Tibial artery (tissue), 4 donors: ENCODE data around the gene TKTL1.

Source experiments
- DNase-seq, 2 donors: peaks; one replicate each; pipeline ENCODE4 v3.0.0-alpha.2; 2019
- H3K27ac ChIP-seq, 2 donors: fragments of 200-600 bp; sonication (generic) in 1 of 2; 1 replicate in 1 of 2; 2 replicates in 1 of 2; pipeline ENCODE4 v1.5.1; 2018 to 2019; ENCODE audit warnings: mild to moderate bottlenecking in 1 of 2
- H3K27me3 ChIP-seq, 2 donors: fragments of 200-600 bp; sonication (generic) in 1 of 2; one replicate each; pipeline versions ENCODE4 v1.5.1 to v1.6.0; 2016 to 2019
- H3K36me3 ChIP-seq, 3 donors: fragments of 200-600 bp; sonication (generic) in 2 of 3; one replicate each; pipeline ENCODE4 v1.5.1; 2016 to 2019; ENCODE audit warnings: mild to moderate bottlenecking in 2 of 3
- H3K4me1 ChIP-seq, 4 donors: fragments of 200-600 bp; sonication (generic) in 2 of 4; 1 replicate in 3 of 4; 2 replicates in 1 of 4; pipeline ENCODE4 v1.5.1; 2016 to 2019
- H3K4me3 ChIP-seq, 2 donors: fragments of 200-600 bp; sonication (generic) in 1 of 2; 1 replicate in 1 of 2; 2 replicates in 1 of 2; pipeline ENCODE4 v1.5.1; 2018 to 2019; ENCODE audit warnings: mild to moderate bottlenecking in 2 of 2
- H3K9me3 ChIP-seq, 3 donors: fragments of 200-600 bp; sonication (generic) in 1 of 3; one replicate each; pipeline ENCODE4 v1.5.1; 2016 to 2019
- intact Hi-C: fragments of 100-400 bp; cut with DNase I; formaldehyde crosslinking; loops from one replicate; pipeline ENCODE4 v1.15.0; 2023; ENCODE audit warnings: low total_unique reads
- TF ChIP-seq, protein P1 (sequence below), 2 experiments: fragments of 200-600 bp in 1 of 2; fragments of 450-650 bp in 1 of 2; IDR thresholded peaks; one replicate each; pipeline ENCODE4 v1.5.1; 2017 to 2019; ENCODE audit warnings: antibody characterized with exemption in 2 of 2, mild to moderate bottlenecking in 1 of 2, moderate library complexity in 1 of 2

TKTL1 gene

DNA sequence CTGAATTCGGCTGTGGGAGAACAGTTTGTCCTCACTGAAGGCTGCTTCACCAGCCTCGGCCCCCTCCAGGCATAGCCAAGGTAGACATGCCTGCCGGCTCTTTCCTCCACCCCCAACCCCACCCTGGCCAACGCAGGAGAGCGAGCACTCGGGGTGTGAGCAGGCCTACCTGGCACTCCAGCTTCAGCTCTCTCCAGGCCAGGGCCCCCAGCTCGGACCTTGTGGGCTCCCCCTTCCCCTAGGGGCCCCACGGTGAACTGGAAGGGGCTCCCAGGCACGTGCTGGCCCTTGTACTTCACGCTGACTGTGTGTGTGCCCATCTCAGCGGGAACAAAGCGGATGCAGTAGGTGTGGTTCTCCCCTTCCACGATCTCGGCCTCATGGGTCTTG is 56.4 kb downstream of the TKTL1 start:
- Histone ChIP-seq H3K27ac (peak overlapping the region in 1 of 2 donors; percentile 65), H3K27me3 (no peaks in the 10 kb centered on the region), H3K36me3 (peaks cover 80 to 90% (median 89%) of the 10 kb centered on the region in 3 donors), H3K4me1 (peaks cover 0 to 6% (median 3%) of the 10 kb centered on the region in 4 donors), H3K9me3 (no peaks in the 10 kb centered on the region), H3K4me3 (no peak overlapping the region)
- intact Hi-C loops = no loop called here
- DNase-seq = no peak
- TF ChIP-seq, protein P1, sequence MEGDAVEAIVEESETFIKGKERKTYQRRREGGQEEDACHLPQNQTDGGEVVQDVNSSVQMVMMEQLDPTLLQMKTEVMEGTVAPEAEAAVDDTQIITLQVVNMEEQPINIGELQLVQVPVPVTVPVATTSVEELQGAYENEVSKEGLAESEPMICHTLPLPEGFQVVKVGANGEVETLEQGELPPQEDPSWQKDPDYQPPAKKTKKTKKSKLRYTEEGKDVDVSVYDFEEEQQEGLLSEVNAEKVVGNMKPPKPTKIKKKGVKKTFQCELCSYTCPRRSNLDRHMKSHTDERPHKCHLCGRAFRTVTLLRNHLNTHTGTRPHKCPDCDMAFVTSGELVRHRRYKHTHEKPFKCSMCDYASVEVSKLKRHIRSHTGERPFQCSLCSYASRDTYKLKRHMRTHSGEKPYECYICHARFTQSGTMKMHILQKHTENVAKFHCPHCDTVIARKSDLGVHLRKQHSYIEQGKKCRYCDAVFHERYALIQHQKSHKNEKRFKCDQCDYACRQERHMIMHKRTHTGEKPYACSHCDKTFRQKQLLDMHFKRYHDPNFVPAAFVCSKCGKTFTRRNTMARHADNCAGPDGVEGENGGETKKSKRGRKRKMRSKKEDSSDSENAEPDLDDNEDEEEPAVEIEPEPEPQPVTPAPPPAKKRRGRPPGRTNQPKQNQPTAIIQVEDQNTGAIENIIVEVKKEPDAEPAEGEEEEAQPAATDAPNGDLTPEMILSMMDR (IDR thresholded peaks at IDR 0.05) = no peak

DNA sequence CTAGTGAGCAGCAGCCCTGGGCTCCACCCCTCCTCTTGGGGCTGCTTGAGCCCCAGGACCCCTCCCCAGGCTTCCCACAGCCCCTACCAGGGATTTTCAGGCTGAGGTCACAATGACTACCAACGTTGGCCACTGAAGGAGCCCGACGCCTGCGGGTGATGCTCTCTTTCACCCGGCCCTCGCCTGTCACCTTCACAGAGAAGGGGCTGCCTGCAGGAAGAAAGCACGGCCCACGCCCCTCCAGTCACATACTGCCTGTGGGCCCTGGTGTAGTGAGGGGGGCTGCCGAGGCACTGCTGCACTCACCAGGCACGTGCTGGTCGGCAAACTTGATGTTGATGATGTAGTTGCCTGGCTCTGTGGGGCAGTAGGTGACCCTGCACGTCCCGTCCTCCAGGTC is 56.9 kb downstream of the TKTL1 start:
- no peak overlapping the region for H3K4me3 ChIP-seq
- intact Hi-C loops = no loop called here
- peaks cover 85 to 94% (median 94%) of the 10 kb centered on the region in 3 donors for H3K36me3 ChIP-seq
- peaks cover 0 to 10% (median 3%) of the 10 kb centered on the region in 4 donors for H3K4me1 ChIP-seq
- DNase-seq = no peak
- TF ChIP-seq, protein P1 (IDR thresholded peaks at IDR 0.05) = no peak
- no peaks in the 10 kb centered on the region for H3K9me3 ChIP-seq
- peak overlapping the region in 1 of 2 donors; percentile 65 for H3K27ac ChIP-seq
- no peaks in the 10 kb centered on the region for H3K27me3 ChIP-seq

DNA sequence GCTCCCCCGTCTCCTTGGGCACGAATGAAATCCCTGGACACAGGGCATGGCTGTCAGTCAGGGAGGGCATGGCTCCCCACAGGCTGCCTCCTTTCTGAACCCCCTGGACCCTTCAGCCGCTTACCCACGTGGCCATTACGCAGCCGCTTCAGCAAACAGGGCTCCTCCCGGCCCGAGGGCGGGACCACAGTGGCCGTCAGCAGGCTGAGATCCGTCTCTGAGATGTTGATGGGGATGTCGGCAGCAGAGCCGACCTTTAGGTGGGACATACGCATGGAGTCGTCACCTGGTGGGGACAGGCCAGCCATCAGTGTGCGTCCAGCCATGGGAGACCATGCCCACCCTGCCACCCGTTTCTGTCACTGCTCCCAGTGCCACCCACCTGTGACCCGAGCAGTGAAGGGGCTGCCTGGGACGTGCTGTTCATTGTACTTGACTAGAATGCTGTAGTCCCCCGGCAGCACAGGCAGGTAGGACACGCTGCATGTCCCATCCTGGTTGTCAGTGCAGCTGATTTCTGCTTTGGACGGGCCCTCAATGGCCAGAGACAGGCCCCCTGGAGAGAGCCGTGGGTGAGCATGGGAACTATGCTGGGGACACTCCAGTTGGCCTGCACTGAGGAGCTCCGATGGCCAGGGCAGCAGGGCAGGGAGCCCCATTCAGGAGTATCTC is 57.7 kb downstream of the TKTL1 start:
- H3K9me3 ChIP-seq = no peaks in the 10 kb centered on the region
- H3K4me1 ChIP-seq = peaks cover 0 to 18% (median 3%) of the 10 kb centered on the region in 4 donors
- no peaks in the 10 kb centered on the region for H3K27me3 ChIP-seq
- no peak for DNase-seq
- intact Hi-C loops = no loop called here
- peaks cover 93 to 100% (median 100%) of the 10 kb centered on the region in 3 donors for H3K36me3 ChIP-seq
- H3K4me3 ChIP-seq = no peak overlapping the region
- TF ChIP-seq, protein P1 (IDR thresholded peaks at IDR 0.05) = no peak
- H3K27ac ChIP-seq = peak overlapping the region in 1 of 2 donors; percentile 65

DNA sequence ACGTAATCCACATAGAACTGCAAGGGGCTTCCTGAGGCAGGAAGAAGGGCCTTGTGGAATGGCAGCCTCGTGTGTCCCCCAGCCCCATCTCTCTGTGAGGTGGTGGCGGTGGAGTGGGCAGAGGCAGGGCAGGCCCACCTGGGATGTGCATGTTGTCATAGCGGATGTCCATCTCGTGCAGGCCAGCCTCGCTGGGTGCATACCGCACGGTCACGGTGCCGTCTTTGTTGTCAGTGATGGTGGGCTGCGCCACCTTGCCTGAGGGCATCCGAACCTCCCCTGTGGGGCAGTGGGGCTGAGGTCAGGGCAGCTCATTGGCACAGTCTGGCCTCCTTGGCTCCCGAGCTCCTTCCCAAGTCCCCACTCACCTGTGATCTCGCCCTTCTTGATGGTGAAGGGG is 58.4 kb downstream of the TKTL1 start:
- intact Hi-C loops = no loop called here
- Histone ChIP-seq H3K9me3 (no peaks in the 10 kb centered on the region), H3K4me1 (peaks cover 0 to 25% (median 7%) of the 10 kb centered on the region in 4 donors), H3K4me3 (no peak overlapping the region), H3K36me3 (peaks cover 99 to 100% (median 100%) of the 10 kb centered on the region in 3 donors), H3K27me3 (no peaks in the 10 kb centered on the region), H3K27ac (peak overlapping the region in 1 of 2 donors; percentile 65)
- no peak for DNase-seq
- TF ChIP-seq, protein P1 (IDR thresholded peaks at IDR 0.05) = no peak

DNA sequence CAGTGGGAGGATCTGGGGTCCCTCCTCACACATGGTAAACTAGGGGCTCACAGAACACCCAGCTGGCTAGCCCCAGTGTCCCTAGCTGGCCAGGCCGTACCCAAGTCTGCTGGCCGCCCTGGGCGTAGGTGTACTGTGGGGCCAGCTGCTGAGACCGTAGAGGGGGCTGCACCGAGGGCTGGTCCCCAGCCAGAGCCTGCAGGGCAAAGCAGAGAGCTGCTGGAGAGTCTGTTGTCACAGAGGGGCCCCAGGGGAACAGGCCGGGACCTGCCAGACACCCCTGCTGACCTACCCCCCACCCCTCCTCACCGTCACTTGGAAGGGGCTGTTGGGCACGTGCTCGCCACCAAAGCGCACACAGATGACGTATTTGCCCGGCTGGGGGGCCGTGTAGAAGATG is 58.9 kb downstream of the TKTL1 start:
- H3K27ac ChIP-seq = peak overlapping the region; percentile 28 to 65
- H3K9me3 ChIP-seq = no peaks in the 10 kb centered on the region
- TF ChIP-seq, protein P1 (IDR thresholded peaks at IDR 0.05) = no peak
- peaks cover 0 to 30% (median 11%) of the 10 kb centered on the region in 4 donors for H3K4me1 ChIP-seq
- H3K27me3 ChIP-seq = no peaks in the 10 kb centered on the region
- H3K4me3 ChIP-seq = no peak overlapping the region
- DNase-seq = no peak
- peaks cover 99 to 100% (median 100%) of the 10 kb centered on the region in 3 donors for H3K36me3 ChIP-seq
- intact Hi-C loops = no loop called here
